Heart left ventricle (tissue), 13 donors: Measurements from ENCODE around the gene HSDL1.

Source experiments
- POLR2A ChIP-seq, 2 donors: fragments of 450-650 bp; IDR thresholded peaks; one replicate each; pipeline ENCODE4 v1.6.1; 2017; ENCODE audit warnings: antibody characterized with exemption in 2 of 2, mild to moderate bottlenecking in 2 of 2, moderate library complexity in 2 of 2
- TF ChIP-seq, protein P1 (sequence below), 12 donors: fragments of 200-600 bp; sonication (generic) in 4 of 12; IDR thresholded peaks; one replicate each; pipeline versions ENCODE4 v1.5.0 to v1.8.0; 2018 to 2022; ENCODE audit warnings: antibody characterized with exemption in 12 of 12, mild to moderate bottlenecking in 5 of 12
- donor health status: ischemic (EF 13 %, LVEDD 7.1; RV severe dilation, severe dysfunction).
- donor health status: DM: no; HTN: yes; CAD: no.
- donor health status: DM: no; HTN: no; CAD: no.
- donor health status: ischemic (EF 25% LVEDD 6.9; RV normal size, moderate dysfunction).
- donor health status: ischemic (EF 25% LVEDD 5.7; RV mildly dilated, moderate dysfunction).
- donor health status: ischemic (EF 35%, LVEDD 5.7; RV mildly dilated, moderate dysfunction).
- donor health status: nonischemic (EF 11% LVEDD 7.7; RV severe dilation, severe dysfunction).
- donor health status: DM: yes; HTN: yes; CAD: no.
- donor health status: PGD.
- donor health status: ischemic (EF 29% LVEDD 5.4; RV normal size, mild dysfunction).
- donor health status: nonischemic (EF 23%, LVEDD 6.1; RV moderate dilation, normal function).

DNA sequence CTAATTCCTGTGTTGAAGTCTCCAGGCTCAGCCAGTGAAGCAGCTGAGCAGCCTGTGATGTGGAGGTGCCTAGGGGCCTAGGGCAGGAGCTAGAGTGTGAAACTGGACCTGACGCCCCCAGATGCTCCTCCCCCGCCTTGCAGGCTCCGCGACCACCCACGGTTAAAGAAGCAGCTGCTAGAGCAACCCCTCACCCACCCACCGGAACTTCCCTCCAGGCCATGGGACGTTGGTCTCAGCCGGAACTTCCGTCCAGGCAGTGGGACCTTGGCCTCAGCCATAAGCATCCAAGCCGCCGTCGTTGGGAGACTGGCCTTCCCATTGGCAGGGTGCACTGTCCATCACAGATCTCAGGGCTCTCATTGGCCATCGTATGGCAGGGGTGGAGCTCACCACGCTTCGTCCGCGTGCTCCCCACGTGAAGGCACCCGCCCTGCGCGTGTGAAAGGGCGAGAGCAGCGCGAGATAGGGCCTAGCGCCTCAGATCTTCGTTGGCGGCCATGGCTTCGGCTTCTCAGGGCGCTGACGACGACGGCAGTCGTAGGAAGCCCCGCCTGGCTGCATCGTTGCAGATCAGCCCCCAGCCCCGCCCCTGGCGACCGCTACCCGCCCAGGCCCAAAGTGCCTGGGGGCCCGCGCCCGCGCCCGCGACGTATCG is 45.9 kb upstream of the HSDL1 start, which contains the start of gene ADAD2:
- TF ChIP-seq, protein P1, sequence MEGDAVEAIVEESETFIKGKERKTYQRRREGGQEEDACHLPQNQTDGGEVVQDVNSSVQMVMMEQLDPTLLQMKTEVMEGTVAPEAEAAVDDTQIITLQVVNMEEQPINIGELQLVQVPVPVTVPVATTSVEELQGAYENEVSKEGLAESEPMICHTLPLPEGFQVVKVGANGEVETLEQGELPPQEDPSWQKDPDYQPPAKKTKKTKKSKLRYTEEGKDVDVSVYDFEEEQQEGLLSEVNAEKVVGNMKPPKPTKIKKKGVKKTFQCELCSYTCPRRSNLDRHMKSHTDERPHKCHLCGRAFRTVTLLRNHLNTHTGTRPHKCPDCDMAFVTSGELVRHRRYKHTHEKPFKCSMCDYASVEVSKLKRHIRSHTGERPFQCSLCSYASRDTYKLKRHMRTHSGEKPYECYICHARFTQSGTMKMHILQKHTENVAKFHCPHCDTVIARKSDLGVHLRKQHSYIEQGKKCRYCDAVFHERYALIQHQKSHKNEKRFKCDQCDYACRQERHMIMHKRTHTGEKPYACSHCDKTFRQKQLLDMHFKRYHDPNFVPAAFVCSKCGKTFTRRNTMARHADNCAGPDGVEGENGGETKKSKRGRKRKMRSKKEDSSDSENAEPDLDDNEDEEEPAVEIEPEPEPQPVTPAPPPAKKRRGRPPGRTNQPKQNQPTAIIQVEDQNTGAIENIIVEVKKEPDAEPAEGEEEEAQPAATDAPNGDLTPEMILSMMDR (IDR thresholded peaks at IDR 0.05) = no peak
- TF ChIP-seq POLR2A (IDR thresholded peaks at IDR 0.05) = no peak
